Measurements from ENCODE around the gene THSD4. TPM values are rescaled to one million over a fixed set of nuclear protein-coding genes. Genes with fewer than 3 reads are reported as not detected.
A peak's percentile ranks its signal among the peaks of the same experiment; 100 is the strongest.

The THSD4 gene
- total RNA-seq, 2 experiments from 2014 or later: not detected

- Mint-ChIP-seq H3K27ac (no peak overlapping the region), H3K36me3 (no peaks in the 10 kb centered on the region), H3K9me3 (no peaks in the 10 kb centered on the region), H3K27me3 (peaks cover 9% of the 10 kb centered on the region), H3K4me1 (ENCODE audit: low read depth) (no peaks in the 10 kb centered on the region), H3K4me3 (no peak overlapping the region)
- no peak for DNase-seq
- intact Hi-C loops (cut with micrococcal nuclease): no loop called here
- ChIA-PET POLR2A (no interaction called here), CTCF (no interaction called here)
These were observed 674.8 kb downstream of the THSD4 start for GRCh38 chr15:71790081-71790480.

GRCh38 chr15:71791975-71792374 lies 676.7 kb downstream of the THSD4 start:
- CTCF ChIA-PET: no interaction called here
- Mint-ChIP-seq H3K27ac (no peak overlapping the region), H3K36me3 (no peaks in the 10 kb centered on the region), H3K9me3 (no peaks in the 10 kb centered on the region), H3K4me1 (ENCODE audit: low read depth) (no peaks in the 10 kb centered on the region), H3K27me3 (peaks cover 5% of the 10 kb centered on the region), H3K4me3 (no peak overlapping the region)
- POLR2A ChIA-PET: no interaction called here
- intact Hi-C loops (cut with micrococcal nuclease): no loop called here
- no peak for DNase-seq

GRCh38 chr15:71792521-71792920 lies 677.2 kb downstream of the THSD4 start:
- H3K4me1 Mint-ChIP-seq (ENCODE audit: low read depth): no peaks in the 10 kb centered on the region
- no peak for DNase-seq
- H3K36me3 Mint-ChIP-seq: no peaks in the 10 kb centered on the region
- peaks cover 5% of the 10 kb centered on the region for H3K27me3 Mint-ChIP-seq
- CTCF ChIA-PET: no interaction called here
- intact Hi-C loops (cut with micrococcal nuclease): no loop called here
- no peak overlapping the region for H3K27ac Mint-ChIP-seq
- H3K4me3 Mint-ChIP-seq: no peak overlapping the region
- POLR2A ChIA-PET: no interaction called here
- H3K9me3 Mint-ChIP-seq: no peaks in the 10 kb centered on the region

GRCh38 chr15:71798641-71799040 lies 683.4 kb downstream of the THSD4 start:
- Mint-ChIP-seq H3K9me3 (no peaks in the 10 kb centered on the region), H3K27me3 (peaks cover 14% of the 10 kb centered on the region), H3K27ac (no peak overlapping the region), H3K36me3 (no peaks in the 10 kb centered on the region), H3K4me1 (ENCODE audit: low read depth) (no peaks in the 10 kb centered on the region), H3K4me3 (no peak overlapping the region)
- CTCF ChIA-PET: interaction anchor here (0.6 to 1.1 kb wide), 2 partner anchors 19 to 358 kb away, joined by 3 to 5 read pairs; no protein-coding TSS in a partner anchor
- POLR2A ChIA-PET: no interaction called here
- intact Hi-C loops (cut with micrococcal nuclease): no loop called here
- DNase-seq: no peak

GRCh38 chr15:71800190-71800589 lies 684.9 kb downstream of the THSD4 start:
- POLR2A ChIA-PET: no interaction called here
- H3K27ac Mint-ChIP-seq: no peak overlapping the region
- no peak overlapping the region for H3K4me3 Mint-ChIP-seq
- DNase-seq: no peak
- peaks cover 14% of the 10 kb centered on the region for H3K27me3 Mint-ChIP-seq
- intact Hi-C loops (cut with micrococcal nuclease): no loop called here
- no peaks in the 10 kb centered on the region for H3K36me3 Mint-ChIP-seq
- CTCF ChIA-PET: interaction anchor here (0.8 to 5.2 kb wide), 4 partner anchors 11 to 56 kb away, joined by 3 to 33 read pairs (median 12); no protein-coding TSS in a partner anchor
- H3K4me1 Mint-ChIP-seq (ENCODE audit: low read depth): no peaks in the 10 kb centered on the region
- H3K9me3 Mint-ChIP-seq: no peaks in the 10 kb centered on the region

GRCh38 chr15:71800835-71801745 lies 685.8 kb downstream of the THSD4 start:
- ChIA-PET POLR2A (no interaction called here), CTCF (interaction anchor here (1.0 to 5.2 kb wide), 11 partner anchors 12 to 355 kb away, joined by 3 to 33 read pairs (median 5); no protein-coding TSS in a partner anchor)
- peak; percentile 33 for DNase-seq
- no peaks in the 10 kb centered on the region for H3K9me3 Mint-ChIP-seq
- intact Hi-C loops (cut with micrococcal nuclease): loop anchor here (1.0 kb wide), 1 partner anchor 57 kb away; no protein-coding TSS in a partner anchor
- no peak overlapping the region for H3K27ac Mint-ChIP-seq
- no peaks in the 10 kb centered on the region for H3K4me1 Mint-ChIP-seq (ENCODE audit: low read depth)
- no peak overlapping the region for H3K4me3 Mint-ChIP-seq
- peaks cover 14% of the 10 kb centered on the region for H3K27me3 Mint-ChIP-seq
- H3K36me3 Mint-ChIP-seq: no peaks in the 10 kb centered on the region

- no peaks in the 10 kb centered on the region for H3K36me3 Mint-ChIP-seq
- ChIA-PET POLR2A (no interaction called here), CTCF (interaction anchor here (0.8 to 5.2 kb wide), 16 partner anchors 11 to 416 kb away, joined by 3 to 33 read pairs (median 4); no protein-coding TSS in a partner anchor)
- intact Hi-C loops (cut with micrococcal nuclease): loop anchor here (1.0 kb wide), 2 partner anchors 58 to 354 kb away; no protein-coding TSS in a partner anchor
- no peaks in the 10 kb centered on the region for H3K9me3 Mint-ChIP-seq
- no peak overlapping the region for H3K4me3 Mint-ChIP-seq
- no peak overlapping the region for H3K27ac Mint-ChIP-seq
- no peak for DNase-seq
- no peaks in the 10 kb centered on the region for H3K4me1 Mint-ChIP-seq (ENCODE audit: low read depth)
- H3K27me3 Mint-ChIP-seq: peaks cover 14% of the 10 kb centered on the region
These were observed 686.8 kb downstream of the THSD4 start for GRCh38 chr15:71801935-71802655.

GRCh38 chr15:71802770-71803169 lies 687.5 kb downstream of the THSD4 start:
- Mint-ChIP-seq H3K4me3 (no peak overlapping the region), H3K27me3 (peaks cover 14% of the 10 kb centered on the region), H3K36me3 (no peaks in the 10 kb centered on the region), H3K9me3 (no peaks in the 10 kb centered on the region), H3K27ac (no peak overlapping the region), H3K4me1 (ENCODE audit: low read depth) (no peaks in the 10 kb centered on the region)
- CTCF ChIA-PET: interaction anchor here (0.8 to 5.2 kb wide), 9 partner anchors 11 to 416 kb away, joined by 3 to 33 read pairs (median 4); no protein-coding TSS in a partner anchor
- intact Hi-C loops (cut with micrococcal nuclease): loop anchor here (1.0 kb wide), 1 partner anchor 354 kb away; no protein-coding TSS in a partner anchor
- peak; percentile 68 for DNase-seq
- POLR2A ChIA-PET: no interaction called here

- ChIA-PET CTCF (interaction anchor here (0.8 to 5.2 kb wide), 5 partner anchors 24 to 352 kb away, joined by 3 to 33 read pairs (median 4); no protein-coding TSS in a partner anchor), POLR2A (no interaction called here)
- Mint-ChIP-seq H3K36me3 (no peaks in the 10 kb centered on the region), H3K4me3 (no peak overlapping the region), H3K9me3 (no peaks in the 10 kb centered on the region), H3K4me1 (ENCODE audit: low read depth) (no peaks in the 10 kb centered on the region), H3K27me3 (peaks cover 14% of the 10 kb centered on the region), H3K27ac (no peak overlapping the region)
- intact Hi-C loops (cut with micrococcal nuclease): no loop called here
- DNase-seq: no peak
These were observed 689.0 kb downstream of the THSD4 start for GRCh38 chr15:71804226-71804625.

- CTCF ChIA-PET: interaction anchor here (0.8 to 1.7 kb wide), 4 partner anchors 23 to 393 kb away, joined by 3 to 4 read pairs (median 3); partner anchors contain the start of gene GRAMD2A
- POLR2A ChIA-PET: no interaction called here
- H3K4me1 Mint-ChIP-seq (ENCODE audit: low read depth): no peaks in the 10 kb centered on the region
- no peak overlapping the region for H3K4me3 Mint-ChIP-seq
- no peaks in the 10 kb centered on the region for H3K9me3 Mint-ChIP-seq
- intact Hi-C loops (cut with micrococcal nuclease): no loop called here
- H3K27ac Mint-ChIP-seq: no peak overlapping the region
- no peak for DNase-seq
- peaks cover 14% of the 10 kb centered on the region for H3K27me3 Mint-ChIP-seq
- no peaks in the 10 kb centered on the region for H3K36me3 Mint-ChIP-seq
These were observed 689.6 kb downstream of the THSD4 start for GRCh38 chr15:71804695-71805470.

GRCh38 chr15:71806452-71806931 lies 691.2 kb downstream of the THSD4 start:
- Mint-ChIP-seq H3K27ac (no peak overlapping the region), H3K27me3 (peaks cover 7% of the 10 kb centered on the region), H3K36me3 (no peaks in the 10 kb centered on the region), H3K4me1 (ENCODE audit: low read depth) (no peaks in the 10 kb centered on the region), H3K9me3 (no peaks in the 10 kb centered on the region), H3K4me3 (no peak overlapping the region)
- POLR2A ChIA-PET: no interaction called here
- intact Hi-C loops (cut with micrococcal nuclease): no loop called here
- CTCF ChIA-PET: no interaction called here
- DNase-seq: no peak

Data from activated CD4-positive, alpha-beta memory T cell treated with anti-CD3 and anti-CD28 coated beads for 36 hours (primary cell).